GM23338 (cell line): ENCODE results near the gene ETFA. TPM values are rescaled to one million over a fixed set of nuclear protein-coding genes. Genes with fewer than 3 reads are reported as not detected.

ENCODE experiments used
- ATAC-seq: fragments of 200-7000 bp; cut with Tn5 transposase; 3 replicates; pipeline ENCODE4 v1.9.1; 2020
- DNase-seq: peaks from one replicate; pipeline ENCODE4 v3.0.0-alpha.2; 2015; ENCODE audit warnings: low spot score
- H2AFZ ChIP-seq: fragments of 200-600 bp; sonication (generic); 2 replicates; pipeline ENCODE4 v1.8.0; 2016; ENCODE audit warnings: antibody characterized with exemption, mild to moderate bottlenecking, moderate library complexity
- H3F3A ChIP-seq: fragments of 200-600 bp; sonication (generic); replicated peaks from 2 replicates; pipeline ENCODE4 v1.8.0; 2017; ENCODE audit warnings: antibody characterized with exemption, mixed run types, low read depth
- H3K27ac ChIP-seq: fragments of 200-600 bp; sonication (generic); 2 replicates; pipeline ENCODE4 v1.6.1; 2016; ENCODE audit warnings: low read depth
- H3K27me3 ChIP-seq: fragments of 200-600 bp; sonication (generic); 2 replicates; pipeline ENCODE4 v1.8.0; 2016; ENCODE audit warnings: mild to moderate bottlenecking, mixed run types, moderate library complexity; ENCODE audit not compliant: insufficient read depth
- H3K36me3 ChIP-seq: fragments of 200-600 bp; sonication (generic); 2 replicates; pipeline ENCODE4 v1.8.0; 2016; ENCODE audit warnings: mild to moderate bottlenecking; ENCODE audit not compliant: insufficient read depth
- H3K4me1 ChIP-seq: fragments of 200-600 bp; sonication (generic); 2 replicates; pipeline ENCODE4 v1.8.0; 2016; ENCODE audit warnings: mild to moderate bottlenecking, moderate library complexity; ENCODE audit not compliant: insufficient read depth
- H3K4me2 ChIP-seq: fragments of 200-600 bp; sonication (generic); 2 replicates; pipeline ENCODE4 v1.7.1; 2017; ENCODE audit warnings: mixed run types
- H3K4me3 ChIP-seq: fragments of 200-600 bp; sonication (generic); 2 replicates; pipeline ENCODE4 v1.6.1; 2016; ENCODE audit warnings: mixed run types
- H3K79me2 ChIP-seq: fragments of 200-600 bp; sonication (generic); replicated peaks from 2 replicates; pipeline ENCODE4 v1.8.0; 2017; ENCODE audit warnings: mild to moderate bottlenecking; ENCODE audit not compliant: insufficient read depth
- H3K9me2 ChIP-seq: fragments of 200-600 bp; sonication (generic); 2 replicates; pipeline ENCODE4 v1.8.0; 2017; ENCODE audit not compliant: insufficient read depth
- H4K20me1 ChIP-seq: fragments of 200-600 bp; sonication (generic); replicated peaks from 2 replicates; pipeline ENCODE4 v1.8.0; 2017; ENCODE audit warnings: mild to moderate bottlenecking; ENCODE audit not compliant: insufficient read depth
- H3K27ac Mint-ChIP-seq: 2 replicates; pipeline ENCODE4 v1.8.0; 2020; ENCODE audit warnings: inconsistent platforms, mild to moderate bottlenecking, moderate library complexity, mixed read lengths
- H3K27me3 Mint-ChIP-seq: 3 replicates; pipeline ENCODE4 v1.8.0; 2022; ENCODE audit warnings: low read depth, mild to moderate bottlenecking, moderate library complexity, mixed read lengths, inconsistent platforms; ENCODE audit not compliant: insufficient read depth, poor library complexity
- H3K36me3 Mint-ChIP-seq: 3 replicates; pipeline ENCODE4 v1.8.0; 2021; ENCODE audit warnings: low read depth, mild to moderate bottlenecking, inconsistent platforms, moderate library complexity, mixed read lengths
- H3K4me1 Mint-ChIP-seq: 3 replicates; pipeline ENCODE4 v1.8.0; 2020; ENCODE audit warnings: mild to moderate bottlenecking, inconsistent platforms, mixed read lengths
- H3K4me3 Mint-ChIP-seq: 3 replicates; pipeline ENCODE4 v1.8.0; 2021; ENCODE audit warnings: moderate library complexity, mild to moderate bottlenecking, inconsistent platforms, mixed read lengths
- H3K9me3 Mint-ChIP-seq: 3 replicates; pipeline ENCODE4 v1.8.0; 2020; ENCODE audit warnings: moderate library complexity, mild to moderate bottlenecking, inconsistent platforms, mixed read lengths
- CREB1 ChIP-seq: fragments of 250-450 bp; sonication (Bioruptor Pico); IDR thresholded peaks from 2 replicates; pipeline ENCODE4 v1.5.0; 2020; ENCODE audit warnings: low read depth, mild to moderate bottlenecking, moderate library complexity
- CTCF ChIP-seq, 2 experiments: fragments of 200-600 bp in 1 of 2; sonication (generic) in 1 of 2; conservative IDR thresholded peaks; 2 replicates each; pipeline versions ENCODE4 v1.5.1 to v1.6.1; 2016 to 2017; ENCODE audit warnings: antibody characterized with exemption in 2 of 2, low read depth in 2 of 2, mild to moderate bottlenecking in 2 of 2, moderate library complexity in 1 of 2
- ETS1 ChIP-seq: IDR thresholded peaks from 2 replicates; pipeline ENCODE4 v1.6.1; 2016; ENCODE audit warnings: antibody characterized with exemption
- EZH2 ChIP-seq: fragments of 200-600 bp; sonication (generic); IDR thresholded peaks from one replicate; pipeline ENCODE4 v1.8.0; 2017; ENCODE audit warnings: antibody characterized with exemption, mild to moderate bottlenecking, low read depth; ENCODE audit not compliant: unreplicated experiment
- EZH2phosphoT487 ChIP-seq: fragments of 200-600 bp; sonication (generic); IDR thresholded peaks from one replicate; pipeline ENCODE4 v1.8.1; 2018; ENCODE audit warnings: antibody characterized with exemption; ENCODE audit not compliant: unreplicated experiment
- JUNB ChIP-seq: IDR thresholded peaks from one replicate; pipeline ENCODE4 v1.6.1; 2016; ENCODE audit warnings: antibody characterized with exemption; ENCODE audit not compliant: unreplicated experiment
- NANOG ChIP-seq: IDR thresholded peaks from 2 replicates; pipeline ENCODE4 v1.6.1; 2016; ENCODE audit warnings: antibody characterized with exemption, borderline replicate concordance
- POLR2AphosphoS5 ChIP-seq: IDR thresholded peaks from 2 replicates; pipeline ENCODE4 v1.6.1; 2016; ENCODE audit warnings: antibody characterized with exemption, low read depth
- REST ChIP-seq: IDR thresholded peaks from one replicate; pipeline ENCODE4 v1.6.1; 2018; ENCODE audit warnings: antibody characterized with exemption; ENCODE audit not compliant: unreplicated experiment
- STAT1 ChIP-seq: IDR thresholded peaks from one replicate; pipeline ENCODE4 v1.6.1; 2016; ENCODE audit warnings: antibody characterized with exemption; ENCODE audit not compliant: unreplicated experiment
- ZNF114 ChIP-seq: fragments of 250-450 bp; sonication (Bioruptor Pico); IDR thresholded peaks from 2 replicates; pipeline ENCODE4 v1.5.0; 2020; ENCODE audit warnings: mild to moderate bottlenecking, moderate library complexity
- ZNF331 ChIP-seq: fragments of 250-450 bp; sonication (Bioruptor Pico); IDR thresholded peaks from 2 replicates; pipeline ENCODE4 v1.5.0; 2020; ENCODE audit warnings: low read depth, mild to moderate bottlenecking, moderate library complexity
- ZNF462 ChIP-seq: fragments of 250-450 bp; sonication (Bioruptor Pico); IDR thresholded peaks from 2 replicates; pipeline ENCODE4 v1.5.0; 2020; ENCODE audit warnings: mild to moderate bottlenecking, moderate library complexity
- polyA plus RNA-seq: library from polyadenylated mRNA; unstranded; fragments of >200 nt; fragmentation: Nextera tagmentation; extraction: Ambion mirVana; gene quantifications from 2 replicates; pipeline ENCODE4 v1.2.1, GENCODE V29; 2016
- total RNA-seq: library from RNA; depleted of rRNA; stranded (reverse); fragments of >200 nt; shearing (Covaris generic); gene quantifications from 2 replicates; pipeline ENCODE4 v1.2.3, GENCODE V29; 2014

ETFA gene
- total and polyA plus RNA-seq, 2 experiments from 2014 or later = 52.9 to 69.1 TPM

- Mint-ChIP-seq H3K36me3 (no peaks in the 10 kb centered on the region; the same call in 2 of the 3 replicates), H3K4me1 (no peaks in the 10 kb centered on the region; the same call in 1 of the 3 replicates), H3K4me3 (no peak overlapping the region), H3K9me3 (no peaks in the 10 kb centered on the region), H3K27me3 (peaks cover 5% of the 10 kb centered on the region), H3K27ac (no peak overlapping the region)
- Histone ChIP-seq H3F3A (no peaks in the 10 kb centered on the region), H3K27me3 (no peaks in the 10 kb centered on the region), H3K9me2 (0 out of 2 replicates have a peak, but pooled peaks cover 4% of the 10 kb centered on the region), H4K20me1 (no peaks in the 10 kb centered on the region; the same call in 1 of the 2 replicates), H3K4me1 (no peaks in the 10 kb centered on the region), H3K36me3 (no peaks in the 10 kb centered on the region), H3K79me2 (no peaks in the 10 kb centered on the region), H3K4me2 (no peak overlapping the region), H2AFZ (no peak overlapping the region), H3K4me3 (no peak overlapping the region), H3K27ac (no peak overlapping the region)
- TF ChIP-seq ZNF114 (CRISPR knock-in tag) (no peak), ZNF462 (CRISPR knock-in tag) (no peak), EZH2 (no peak), POLR2AphosphoS5 (no peak), JUNB (no peak), EZH2phosphoT487 (no peak), ZNF331 (no peak), REST (no peak), CREB1 (no peak), ETS1 (no peak), STAT1 (no peak), NANOG (no peak), CTCF (conservative IDR thresholded peaks at IDR 0.05; ENCODE audit: low read depth in 2 of 2) (no peak)
- ATAC-seq (no peak), DNase-seq (no peak)
Observed at GRCh38 chr15:76208786-76209424, 102.4 kb downstream of the ETFA start.
